HG03045 (cell line): ENCODE data around the gene SLCO2B1.

ENCODE experiments used
- ATAC-seq: cut with Tn5 transposase; IDR thresholded peaks from one replicate; pipeline ENCODE4 v1.9.1; 2021; ENCODE audit warnings: mild to moderate bottlenecking, moderate library complexity; ENCODE audit not compliant: unreplicated experiment

The SLCO2B1 gene

DNA sequence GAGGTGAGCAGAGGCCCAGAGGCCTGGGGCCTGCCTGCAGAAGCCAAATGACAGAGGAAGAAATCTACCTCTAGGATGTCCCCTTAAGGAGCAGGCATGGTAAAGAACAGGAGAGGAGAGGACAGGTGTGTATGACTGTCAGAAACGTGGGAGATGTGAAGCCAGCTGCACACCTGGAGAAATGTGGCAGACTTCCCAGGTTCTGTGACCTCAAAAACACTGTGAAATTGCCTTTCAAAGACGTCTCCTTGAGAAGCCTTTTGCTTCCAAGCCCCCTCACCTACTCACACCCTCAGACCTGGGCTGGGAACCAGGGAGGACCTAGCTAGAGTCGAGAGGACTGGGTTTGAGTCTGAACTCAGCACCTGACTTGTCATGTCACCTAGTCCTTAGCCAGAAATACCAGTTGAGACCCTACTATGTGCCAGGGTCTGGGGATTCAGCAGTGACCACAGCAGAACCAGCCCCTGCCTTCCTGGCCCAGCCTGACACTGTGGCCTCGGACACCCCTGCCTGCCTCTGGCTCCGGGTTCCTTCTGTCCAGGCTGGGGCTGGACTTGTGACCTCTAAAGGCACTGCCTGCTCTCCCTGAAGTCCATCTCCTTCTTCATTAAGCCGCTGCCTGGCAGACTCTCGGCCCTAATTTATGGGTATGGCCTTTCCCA lies 95.2 kb downstream of the SLCO2B1 start:
- no peak for ATAC-seq

DNA sequence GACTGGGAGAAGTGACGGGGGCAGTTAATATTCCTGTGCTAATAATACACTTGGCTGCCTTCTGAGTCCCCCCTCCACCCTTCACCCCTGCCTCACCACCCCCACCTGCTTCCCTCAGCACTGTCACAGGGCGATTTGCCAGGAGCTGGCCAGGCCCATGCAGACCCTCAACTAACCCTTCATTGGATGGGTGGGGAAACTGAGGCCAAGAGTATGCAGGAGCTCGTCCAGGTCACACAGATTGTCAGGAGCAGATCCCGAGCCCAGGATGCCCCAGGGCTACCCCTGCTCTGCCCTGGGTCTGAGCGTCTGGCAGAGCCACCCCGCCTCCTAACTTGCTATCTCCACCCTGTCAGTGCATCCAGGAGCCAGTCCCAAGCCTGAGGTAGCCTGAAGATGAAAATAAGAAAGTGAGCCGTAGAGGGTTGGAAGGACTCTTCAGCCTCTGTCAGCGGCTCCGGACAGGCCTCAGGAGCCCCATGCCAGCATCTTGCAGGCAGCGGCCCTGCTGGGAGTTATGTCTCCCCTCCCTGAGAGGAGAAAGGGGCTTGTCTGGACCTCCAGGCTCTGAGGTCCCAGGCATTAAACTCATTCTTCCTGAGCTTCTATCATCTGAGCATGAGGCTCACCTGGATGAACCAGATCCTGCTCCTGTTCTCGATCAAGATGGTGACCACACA lies 95.9 kb downstream of the SLCO2B1 start:
- ATAC-seq, result no peak

DNA sequence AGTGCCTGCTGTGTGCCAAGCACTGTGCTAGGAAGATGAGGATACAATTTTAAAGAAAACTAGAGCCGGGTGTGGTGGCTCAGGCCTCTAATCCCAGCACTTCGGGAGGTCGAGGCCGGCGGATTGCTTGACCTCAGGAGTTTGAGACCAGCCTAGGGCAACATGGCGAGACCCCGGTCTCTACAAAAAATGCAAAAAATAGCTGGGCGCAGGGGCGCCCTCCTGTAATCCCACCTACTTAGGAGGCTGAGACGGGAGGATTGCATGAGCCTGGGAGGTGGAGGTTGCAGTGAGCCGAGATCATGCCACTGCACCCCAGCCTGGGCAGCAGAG lies 98.0 kb downstream of the SLCO2B1 start:
- no peak for ATAC-seq

DNA sequence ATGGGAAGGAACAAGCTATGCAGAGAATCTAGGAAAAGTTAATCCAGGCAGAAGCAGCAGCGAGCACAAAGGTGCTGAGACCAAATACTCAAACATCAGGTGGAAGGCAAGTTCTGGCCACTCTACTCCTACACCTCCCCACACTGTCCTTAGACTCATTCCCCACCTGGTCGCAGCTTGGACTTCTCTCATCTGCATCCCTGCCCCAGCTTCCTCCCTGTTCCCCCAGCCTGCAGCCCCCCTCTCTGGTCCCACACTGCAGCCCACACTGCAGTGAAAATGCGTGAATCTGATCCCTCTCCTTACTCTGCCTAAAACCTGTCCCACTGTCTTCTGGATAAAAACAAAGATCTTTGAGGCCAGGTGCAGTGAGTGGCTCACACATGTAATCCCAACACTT lies 98.8 kb downstream of the SLCO2B1 start:
- ATAC-seq, result no peak

DNA sequence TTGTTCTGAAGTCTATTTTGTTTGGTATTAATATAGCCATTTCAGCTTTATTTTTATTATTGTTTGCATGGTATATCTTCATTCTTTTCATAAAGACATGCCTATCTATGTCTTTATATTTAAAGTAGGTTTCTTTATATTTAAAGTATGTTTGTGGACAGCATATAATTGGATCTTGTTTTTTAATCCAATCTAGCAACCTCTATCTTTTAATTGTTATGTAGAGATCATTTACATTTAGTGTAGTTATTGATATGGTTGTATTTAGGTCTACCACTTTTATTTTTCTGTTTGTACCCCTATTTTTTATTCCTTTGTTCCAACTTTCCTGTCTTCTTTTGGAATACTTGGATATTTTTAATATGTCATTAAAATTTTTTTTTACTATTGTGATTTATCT lies 103.4 kb downstream of the SLCO2B1 start:
- ATAC-seq, result no peak
